ENCODE data around the gene PCBP4.
A peak's percentile ranks its signal among the peaks of the same experiment; 100 is the strongest.

The PCBP4 gene

DNA sequence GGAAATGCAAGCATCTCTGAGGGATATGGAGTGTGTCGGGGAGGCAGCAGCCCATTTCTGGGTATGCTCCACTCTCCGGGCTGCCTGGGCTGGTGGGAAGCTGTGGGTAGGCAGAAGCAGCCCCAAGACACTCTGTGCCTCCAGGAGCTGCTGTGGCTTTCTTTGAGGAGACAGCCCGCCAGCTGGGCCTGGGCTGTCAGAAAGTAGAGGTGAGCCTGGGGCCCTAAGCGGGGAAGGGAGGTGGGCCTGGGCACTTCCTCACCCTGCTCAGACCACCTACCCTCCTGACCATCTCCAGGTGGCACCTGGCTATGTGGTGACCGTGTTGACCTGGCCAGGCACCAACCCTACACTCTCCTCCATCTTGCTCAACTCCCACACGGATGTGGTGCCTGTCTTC is 17.8 kb upstream of the PCBP4 start:
- Histone ChIP-seq H3K4me3 (no peak overlapping the region), H3K27ac (no peak overlapping the region)
- TF ChIP-seq, protein P1, sequence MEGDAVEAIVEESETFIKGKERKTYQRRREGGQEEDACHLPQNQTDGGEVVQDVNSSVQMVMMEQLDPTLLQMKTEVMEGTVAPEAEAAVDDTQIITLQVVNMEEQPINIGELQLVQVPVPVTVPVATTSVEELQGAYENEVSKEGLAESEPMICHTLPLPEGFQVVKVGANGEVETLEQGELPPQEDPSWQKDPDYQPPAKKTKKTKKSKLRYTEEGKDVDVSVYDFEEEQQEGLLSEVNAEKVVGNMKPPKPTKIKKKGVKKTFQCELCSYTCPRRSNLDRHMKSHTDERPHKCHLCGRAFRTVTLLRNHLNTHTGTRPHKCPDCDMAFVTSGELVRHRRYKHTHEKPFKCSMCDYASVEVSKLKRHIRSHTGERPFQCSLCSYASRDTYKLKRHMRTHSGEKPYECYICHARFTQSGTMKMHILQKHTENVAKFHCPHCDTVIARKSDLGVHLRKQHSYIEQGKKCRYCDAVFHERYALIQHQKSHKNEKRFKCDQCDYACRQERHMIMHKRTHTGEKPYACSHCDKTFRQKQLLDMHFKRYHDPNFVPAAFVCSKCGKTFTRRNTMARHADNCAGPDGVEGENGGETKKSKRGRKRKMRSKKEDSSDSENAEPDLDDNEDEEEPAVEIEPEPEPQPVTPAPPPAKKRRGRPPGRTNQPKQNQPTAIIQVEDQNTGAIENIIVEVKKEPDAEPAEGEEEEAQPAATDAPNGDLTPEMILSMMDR (IDR thresholded peaks at IDR 0.05): no peak
- DNase-seq (ENCODE audit: low spot score): no peak

- TF ChIP-seq, protein P1 (IDR thresholded peaks at IDR 0.05): no peak
- Histone ChIP-seq H3K4me3 (peak overlapping the region; percentile 76), H3K27ac (peak overlapping the region; percentile 87 to 96)
- DNase-seq (ENCODE audit: low spot score): no peak
Measured at GRCh38 chr3:51984269-51984647, 17.0 kb upstream of the PCBP4 start.

DNA sequence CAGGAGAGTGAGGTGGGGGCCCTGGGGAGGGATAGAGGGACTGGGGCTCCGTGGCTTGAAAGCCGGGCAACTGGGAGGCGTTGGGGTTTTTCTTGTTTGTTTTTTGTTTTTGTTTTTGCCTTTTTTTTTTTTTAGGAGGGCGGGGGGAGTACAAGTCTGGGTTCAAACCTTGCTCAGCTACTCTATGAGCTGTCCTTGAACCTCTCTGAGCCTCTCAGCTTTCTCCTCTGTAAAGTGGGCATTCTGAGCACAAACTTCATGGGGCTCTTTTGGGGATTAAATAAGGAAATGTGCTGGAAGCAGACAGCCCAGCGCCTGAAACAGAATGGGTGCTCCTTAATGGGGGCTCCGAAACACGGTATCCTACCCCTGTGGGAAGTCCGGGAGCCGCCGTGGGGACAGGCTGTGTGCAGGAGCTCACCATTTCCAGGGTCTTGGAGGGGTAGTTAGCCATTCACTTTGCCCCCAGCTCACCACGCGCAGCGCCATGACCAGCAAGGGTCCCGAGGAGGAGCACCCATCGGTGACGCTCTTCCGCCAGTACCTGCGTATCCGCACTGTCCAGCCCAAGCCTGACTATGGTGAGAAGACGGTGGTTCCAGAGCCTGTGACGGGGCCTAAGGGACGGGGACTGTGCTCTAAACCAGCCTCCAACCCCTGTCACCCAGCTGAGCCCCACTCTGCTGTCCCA is 16.5 kb upstream of the PCBP4 start:
- Histone ChIP-seq H3K27ac (peak overlapping the region; percentile 87 to 96), H3K4me3 (peak overlapping the region; percentile 76)
- DNase-seq (ENCODE audit: low spot score): no peak
- TF ChIP-seq, protein P1 (IDR thresholded peaks at IDR 0.05): no peak

DNA sequence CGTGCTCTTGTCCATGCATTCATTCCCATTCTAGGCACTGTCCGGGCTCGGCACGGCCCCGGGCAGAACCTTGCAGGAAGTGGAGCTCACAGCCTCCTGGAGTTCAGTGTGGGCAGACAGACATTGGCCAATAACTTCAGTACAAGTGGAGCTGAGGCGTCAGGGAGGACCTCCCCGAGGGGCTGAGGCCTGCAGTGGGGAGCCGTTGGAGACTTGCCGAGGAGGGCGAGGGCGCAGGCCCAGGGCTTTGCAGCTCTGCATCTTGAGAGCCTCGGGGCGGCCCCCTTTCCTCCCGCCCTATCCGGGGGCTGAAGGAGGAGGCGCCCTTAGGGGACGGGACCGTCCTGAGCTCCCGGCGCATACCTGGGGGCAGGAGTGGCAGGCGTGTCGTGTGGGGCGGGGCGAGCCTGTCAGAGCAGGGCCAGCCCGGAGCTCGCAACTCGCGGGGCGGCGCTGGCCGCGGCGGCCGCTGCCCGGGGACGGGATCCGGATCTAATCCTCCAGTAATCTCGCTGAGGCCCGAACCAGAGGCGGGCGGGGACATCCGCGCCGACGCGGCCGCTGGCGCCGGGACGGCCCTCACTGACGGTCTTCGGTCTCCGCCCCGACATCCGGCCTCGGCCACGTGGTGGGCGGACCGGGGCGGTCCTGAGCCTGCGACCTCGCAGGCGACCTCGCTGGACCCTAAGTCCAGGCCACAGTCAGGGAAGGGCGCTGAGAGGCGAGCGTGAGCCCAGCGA is 15.8 kb upstream of the PCBP4 start, which contains the start of gene ACY1:
ACY1 (plus strand) TSS at position 698 of the 740 bp plus-strand sequence. CDS start 530 bp downstream, outside the sequence.
- Histone ChIP-seq H3K4me3 (peak within 1 kb of the TSS; percentile 76), H3K27ac (peak within 1 kb of the TSS; percentile 87 to 96)
- peak; percentile 93 for DNase-seq (ENCODE audit: low spot score)
- TF ChIP-seq, protein P1 (IDR thresholded peaks at IDR 0.05): no peak

- TF ChIP-seq, protein P1 (IDR thresholded peaks at IDR 0.05): no peak
- Histone ChIP-seq H3K4me3 (peak overlapping the region; percentile 76), H3K27ac (peak overlapping the region; percentile 87 to 96)
- DNase-seq (ENCODE audit: low spot score): no peak
Measured at GRCh38 chr3:51982352-51982837, 15.1 kb upstream of the PCBP4 start.

DNA sequence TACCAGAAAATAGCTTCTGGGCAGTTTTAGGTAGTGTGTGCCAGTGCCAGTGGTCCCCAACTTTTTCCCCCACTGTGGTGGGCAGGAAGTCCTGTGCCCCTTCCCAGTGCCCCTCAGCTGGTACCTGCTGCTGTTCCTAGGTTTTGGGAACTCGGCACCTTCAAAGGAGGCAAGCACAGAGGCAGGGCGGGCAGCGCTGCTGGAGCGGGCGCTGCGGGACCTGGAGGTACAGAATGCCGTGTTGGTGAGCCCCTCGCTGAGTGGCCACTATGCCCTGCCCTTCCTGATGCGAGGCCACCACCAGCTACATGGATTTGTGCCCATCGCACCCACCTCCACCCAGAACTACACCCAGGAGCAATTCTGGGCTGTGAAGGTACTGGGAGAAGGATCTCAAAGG is 13.0 kb upstream of the PCBP4 start:
- no peak for DNase-seq (ENCODE audit: low spot score)
- Histone ChIP-seq H3K4me3 (no peak overlapping the region), H3K27ac (no peak overlapping the region)
- TF ChIP-seq, protein P1 (IDR thresholded peaks at IDR 0.05): no peak

Measured in coronary artery (tissue), 2 donors.